Thyroid gland (tissue), 4 donors: ENCODE results near the gene EFR3B. TPM values are rescaled to one million over a fixed set of nuclear protein-coding genes. Genes with fewer than 3 reads are reported as not detected.
"Not testable (repeated sequence)": the region's sequence is repeated elsewhere in the genome, so short reads cannot be mapped to it uniquely, and the experiment has no call there.

Experiments
- DNase-seq, 2 donors: peaks; one replicate each; pipeline ENCODE4 v3.0.0-alpha.2; 2019
- H3K27ac ChIP-seq, 3 donors: fragments of 200-600 bp; sonication (generic); 1 replicate in 2 of 3; 2 replicates in 1 of 3; pipeline ENCODE4 v1.5.1; 2016 to 2019; ENCODE audit warnings: mild to moderate bottlenecking in 1 of 3, moderate library complexity in 1 of 3
- H3K27me3 ChIP-seq: fragments of 200-600 bp; sonication (generic); one replicate; pipeline ENCODE4 v1.5.1; 2019
- H3K36me3 ChIP-seq, 2 donors: fragments of 200-600 bp; sonication (generic); one replicate each; pipeline ENCODE4 v1.5.1; 2016 to 2019
- H3K4me1 ChIP-seq, 2 donors: fragments of 200-600 bp; sonication (generic); one replicate each; pipeline ENCODE4 v1.5.1; 2017 to 2019
- H3K4me3 ChIP-seq, 3 donors: fragments of 200-600 bp; sonication (generic); replicated peaks in 1 of 3; 1 replicate in 2 of 3; 2 replicates in 1 of 3; pipeline ENCODE4 v1.5.1; 2016; ENCODE audit warnings: mild to moderate bottlenecking in 1 of 3
- H3K9me3 ChIP-seq: fragments of 200-600 bp; sonication (generic); one replicate; pipeline ENCODE4 v1.5.1; 2017
- CTCF ChIP-seq, 6 experiments: fragments of 200-600 bp in 3 of 6; fragments of 450-650 bp in 3 of 6; sonication (generic) in 3 of 6; IDR thresholded peaks; one replicate each; pipeline ENCODE4 v1.5.1; 2016 to 2019; ENCODE audit warnings: antibody characterized with exemption in 6 of 6, mild to moderate bottlenecking in 2 of 6, inconsistent platforms in 1 of 6, moderate library complexity in 1 of 6
- POLR2A ChIP-seq, 2 donors: fragments of 450-650 bp; IDR thresholded peaks; one replicate each; pipeline ENCODE4 v1.6.1; 2017; ENCODE audit warnings: antibody characterized with exemption in 2 of 2, mild to moderate bottlenecking in 2 of 2, moderate library complexity in 1 of 2
- WGBS, 2 donors: methylation state at CpG; one replicate each; pipeline ENCODE4 v1.1.5; 2017; 5-methylcytosine and 5-hydroxymethylcytosine counted together
- intact Hi-C: fragments of 100-400 bp; cut with DNase I; formaldehyde crosslinking; loops from one replicate; pipeline ENCODE4 v1.15.1; 2023
- total RNA-seq, 4 donors: library from RNA; depleted of rRNA; stranded (reverse); fragments of >200 nt; gene quantifications; one replicate each; pipeline ENCODE4 v1.2.3, GENCODE V29; 2016

The EFR3B gene
- total RNA-seq, 4 donors from 2014 or later, result 17.3 to 21.5 (median 20.0) TPM

GRCh38 chr2:25098670-25099486 is 57.0 kb downstream of the EFR3B start:
- Histone ChIP-seq H3K9me3 (no peaks in the 10 kb centered on the region), H3K4me3 (no peak overlapping the region), H3K27ac (peak overlapping the region; percentile 23 to 82 (median 77)), H3K36me3 (no peaks in the 10 kb centered on the region), H3K27me3 (no peaks in the 10 kb centered on the region), H3K4me1 (peaks cover 16 to 21% of the 10 kb centered on the region in 2 donors)
- WGBS, 2 donors, result 50 to 67% methylated on average over 5 to 6 of the region's 6 CpGs
- TF ChIP-seq POLR2A (IDR thresholded peaks at IDR 0.05) (peak in 1 of 2 donors; percentile 18), CTCF (IDR thresholded peaks at IDR 0.05) (no peak)
- intact Hi-C loops, result no loop called here
- peak; percentile 39 to 55 for DNase-seq

DNA sequence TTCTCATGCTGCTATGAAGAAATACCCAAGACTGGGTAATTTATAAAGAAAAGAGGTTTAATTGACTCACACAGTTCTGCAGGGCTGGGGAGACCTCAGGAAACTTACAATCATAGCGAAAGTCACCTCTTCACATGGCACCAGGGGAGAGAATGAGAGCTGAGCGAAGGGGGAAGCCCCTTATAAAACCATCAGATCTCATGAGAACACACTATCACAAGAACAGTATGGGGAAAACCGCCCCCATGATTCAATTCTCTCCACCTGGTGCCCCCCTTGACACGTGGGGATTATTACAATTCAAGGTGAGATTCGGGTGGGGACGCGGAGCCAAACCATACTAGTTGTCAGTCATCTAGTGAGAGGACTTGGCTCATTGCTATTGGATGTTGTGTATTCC is 60.5 kb downstream of the EFR3B start:
- DNase-seq, H3K9me3 ChIP-seq, H3K4me3 ChIP-seq, H3K27me3 ChIP-seq, H3K27ac ChIP-seq, intact Hi-C loops, H3K36me3 ChIP-seq: not testable (repeated sequence)
- WGBS, 2 donors, result 86 to 93% methylated on average over 7 of the region's 7 CpGs
- H3K4me1 ChIP-seq, result peaks cover 16 to 20% of the 10 kb centered on the region in 2 donors

- Histone ChIP-seq H3K4me3 (no peak overlapping the region), H3K27ac (no peak overlapping the region), H3K9me3 (no peaks in the 10 kb centered on the region), H3K27me3 (no peaks in the 10 kb centered on the region), H3K36me3 (no peaks in the 10 kb centered on the region), H3K4me1 (peaks cover 7 to 10% of the 10 kb centered on the region in 2 donors)
- 89 to 91% methylated on average over 13 to 16 of the region's 16 CpGs for WGBS, 2 donors
- intact Hi-C loops, result no loop called here
- no peak for TF ChIP-seq POLR2A (IDR thresholded peaks at IDR 0.05)
- no peak for TF ChIP-seq CTCF (IDR thresholded peaks at IDR 0.05)
- no peak for DNase-seq
These were observed 61.5 kb downstream of the EFR3B start for GRCh38 chr2:25103287-25103871.

- 91 to 94% methylated on average over 5 of the region's 5 CpGs for WGBS, 2 donors
These were observed 62.9 kb downstream of the EFR3B start for GRCh38 chr2:25104736-25105135.

More at GRCh38 chr2:25104736-25105135, 62.9 kb downstream of the EFR3B start:
- no peak for TF ChIP-seq POLR2A (IDR thresholded peaks at IDR 0.05)
- TF ChIP-seq CTCF (IDR thresholded peaks at IDR 0.05), result no peak
- Histone ChIP-seq H3K36me3 (no peaks in the 10 kb centered on the region), H3K27me3 (no peaks in the 10 kb centered on the region), H3K9me3 (no peaks in the 10 kb centered on the region), H3K27ac (no peak overlapping the region), H3K4me1 (no peaks in the 10 kb centered on the region), H3K4me3 (no peak overlapping the region)
- no peak for DNase-seq
- intact Hi-C loops, result no loop called here
